Chondrocyte (in vitro differentiated cells): ENCODE results near the gene NT5E. TPM values are rescaled to one million over a fixed set of nuclear protein-coding genes. Genes with fewer than 3 reads are reported as not detected.

Source experiments
- DNase-seq: peaks from one replicate; pipeline ENCODE4 v3.0.0; 2021; ENCODE audit warnings: mixed read lengths, low spot score
- H3K27ac Mint-ChIP-seq: one replicate; pipeline ENCODE4 v1.8.0; 2021; ENCODE audit warnings: mild to moderate bottlenecking, moderate library complexity, mixed read lengths; ENCODE audit not compliant: unreplicated experiment
- H3K27me3 Mint-ChIP-seq: 2 replicates; pipeline ENCODE4 v1.8.0; 2021; ENCODE audit warnings: low read depth, mixed read lengths
- H3K36me3 Mint-ChIP-seq: 2 replicates; pipeline ENCODE4 v1.8.0; 2021; ENCODE audit warnings: low read depth, mixed read lengths
- H3K4me1 Mint-ChIP-seq: 2 replicates; pipeline ENCODE4 v1.8.0; 2021; ENCODE audit warnings: low read depth, mild to moderate bottlenecking, mixed read lengths
- H3K4me3 Mint-ChIP-seq: one replicate; pipeline ENCODE4 v1.8.0; 2021; ENCODE audit warnings: mild to moderate bottlenecking, moderate library complexity, mixed read lengths; ENCODE audit not compliant: unreplicated experiment
- H3K9me3 Mint-ChIP-seq: 2 replicates; pipeline ENCODE4 v1.8.0; 2021; ENCODE audit warnings: low read depth, mixed read lengths
- total RNA-seq: library from RNA; stranded (reverse); gene quantifications from 3 replicates; pipeline ENCODE4 v1.2.1, GENCODE V29; 2021
- TF ChIP-seq, protein P1 (sequence below): fragments of 200-600 bp; sonication (generic); IDR thresholded peaks from 2 replicates; pipeline ENCODE4 v1.5.0; 2021; ENCODE audit warnings: antibody characterized with exemption, mild to moderate bottlenecking, moderate library complexity

NT5E gene
- total RNA-seq, 1 donor from 2014 or later: 49.0 TPM

DNA sequence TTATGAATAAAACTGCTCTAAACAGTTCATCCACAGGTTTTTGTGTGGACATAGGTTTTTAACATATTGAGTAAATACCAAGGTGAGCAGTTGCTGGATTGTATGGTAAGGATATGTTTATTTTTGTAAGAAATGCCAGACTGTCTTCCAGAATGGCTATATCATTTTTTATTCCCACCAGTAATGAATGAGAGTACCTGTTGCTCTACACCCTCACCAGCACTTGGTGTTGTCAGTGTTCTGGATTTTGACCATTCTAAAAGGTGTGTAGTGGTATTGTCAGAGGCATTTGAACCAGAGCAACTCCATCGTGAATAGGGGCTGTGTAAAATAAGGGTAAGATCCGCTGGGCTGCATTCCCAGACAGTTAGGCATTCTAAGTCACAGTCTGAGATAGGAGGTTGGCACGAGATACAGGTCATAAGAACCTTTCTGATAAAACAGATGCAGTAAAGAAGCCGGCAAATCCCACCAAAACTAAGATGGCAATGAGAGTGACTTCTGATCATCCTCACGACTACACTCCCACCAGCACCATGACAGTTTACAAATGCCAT lies 12.9 kb upstream of the NT5E start:
- H3K27ac Mint-ChIP-seq: no peak overlapping the region
- H3K27me3 Mint-ChIP-seq: no peaks in the 10 kb centered on the region
- DNase-seq: no peak
- H3K9me3 Mint-ChIP-seq: peaks cover 24% of the 10 kb centered on the region
- peaks cover 2% of the 10 kb centered on the region for H3K36me3 Mint-ChIP-seq
- no peak overlapping the region for H3K4me3 Mint-ChIP-seq
- H3K4me1 Mint-ChIP-seq: peaks cover 22% of the 10 kb centered on the region
- TF ChIP-seq, protein P1, sequence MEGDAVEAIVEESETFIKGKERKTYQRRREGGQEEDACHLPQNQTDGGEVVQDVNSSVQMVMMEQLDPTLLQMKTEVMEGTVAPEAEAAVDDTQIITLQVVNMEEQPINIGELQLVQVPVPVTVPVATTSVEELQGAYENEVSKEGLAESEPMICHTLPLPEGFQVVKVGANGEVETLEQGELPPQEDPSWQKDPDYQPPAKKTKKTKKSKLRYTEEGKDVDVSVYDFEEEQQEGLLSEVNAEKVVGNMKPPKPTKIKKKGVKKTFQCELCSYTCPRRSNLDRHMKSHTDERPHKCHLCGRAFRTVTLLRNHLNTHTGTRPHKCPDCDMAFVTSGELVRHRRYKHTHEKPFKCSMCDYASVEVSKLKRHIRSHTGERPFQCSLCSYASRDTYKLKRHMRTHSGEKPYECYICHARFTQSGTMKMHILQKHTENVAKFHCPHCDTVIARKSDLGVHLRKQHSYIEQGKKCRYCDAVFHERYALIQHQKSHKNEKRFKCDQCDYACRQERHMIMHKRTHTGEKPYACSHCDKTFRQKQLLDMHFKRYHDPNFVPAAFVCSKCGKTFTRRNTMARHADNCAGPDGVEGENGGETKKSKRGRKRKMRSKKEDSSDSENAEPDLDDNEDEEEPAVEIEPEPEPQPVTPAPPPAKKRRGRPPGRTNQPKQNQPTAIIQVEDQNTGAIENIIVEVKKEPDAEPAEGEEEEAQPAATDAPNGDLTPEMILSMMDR: no peak

GRCh38 chr6:85443349-85444117 lies 6.3 kb upstream of the NT5E start:
- TF ChIP-seq, protein P1: no peak
- H3K4me3 Mint-ChIP-seq: no peak overlapping the region
- H3K9me3 Mint-ChIP-seq: peaks cover 17% of the 10 kb centered on the region
- no peak for DNase-seq
- H3K4me1 Mint-ChIP-seq: peaks cover 8% of the 10 kb centered on the region
- H3K27ac Mint-ChIP-seq: no peak overlapping the region
- peaks cover 1% of the 10 kb centered on the region for H3K36me3 Mint-ChIP-seq
- no peaks in the 10 kb centered on the region for H3K27me3 Mint-ChIP-seq

DNA sequence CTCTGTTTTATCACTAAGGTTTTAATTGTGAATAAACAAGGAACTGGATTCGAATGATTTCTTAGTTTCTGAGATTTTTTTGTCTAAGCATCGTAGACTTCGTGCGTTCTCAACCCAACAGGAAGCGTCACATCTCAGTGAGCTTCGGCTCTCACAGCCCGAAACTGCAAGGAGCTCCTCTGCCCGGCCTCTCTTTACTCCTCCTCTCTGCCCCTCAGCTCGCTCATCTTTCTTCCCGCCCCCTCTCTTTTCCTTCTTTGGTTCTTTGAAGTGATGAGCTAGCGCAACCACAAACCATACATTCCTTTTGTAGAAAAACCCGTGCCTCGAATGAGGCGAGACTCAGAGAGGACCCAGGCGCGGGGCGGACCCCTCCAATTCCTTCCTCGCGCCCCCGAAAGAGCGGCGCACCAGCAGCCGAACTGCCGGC lies 480 bp upstream of the NT5E start:
- Mint-ChIP-seq H3K27me3 (no peaks in the 10 kb centered on the region), H3K36me3 (peaks cover 1% of the 10 kb centered on the region), H3K4me3 (peak overlapping the region; percentile 96), H3K4me1 (peaks cover 55% of the 10 kb centered on the region), H3K9me3 (no peaks in the 10 kb centered on the region), H3K27ac (peak overlapping the region; percentile 91)
- DNase-seq: no peak
- TF ChIP-seq, protein P1: no peak

DNA sequence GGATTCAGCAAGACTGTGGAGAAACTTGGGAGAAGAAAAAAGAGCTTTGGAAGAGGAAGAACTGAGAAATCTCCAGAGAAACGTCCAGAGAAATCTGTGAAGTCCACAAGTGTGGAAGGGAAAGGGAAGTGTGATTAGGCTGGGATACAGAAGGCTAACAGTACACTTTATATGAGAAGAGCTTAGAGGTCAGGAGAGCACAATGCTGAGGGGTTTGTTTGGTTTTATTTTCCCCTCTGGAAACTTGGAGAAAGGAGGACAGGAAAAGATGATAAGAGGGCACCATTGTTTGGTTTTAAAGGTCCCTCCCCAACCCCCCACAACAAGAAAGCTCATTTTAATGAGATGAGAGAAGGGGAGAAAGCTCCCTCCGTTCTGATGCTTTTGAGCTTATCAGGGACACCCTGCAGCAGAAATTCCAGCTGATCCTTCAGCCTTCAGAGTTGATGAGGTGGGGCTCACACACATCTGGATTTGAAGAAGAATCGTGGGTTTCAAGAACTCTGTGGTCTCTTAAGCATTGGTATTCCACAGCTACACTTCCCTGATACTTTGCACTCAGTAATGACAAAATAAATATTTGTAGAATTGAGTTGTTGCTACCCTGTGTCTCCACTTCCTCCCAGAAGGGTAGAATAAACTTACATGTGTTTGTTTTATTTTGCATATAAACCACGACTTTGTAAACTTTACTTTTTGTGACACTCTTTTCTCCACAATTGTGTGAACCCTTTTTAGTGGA lies 1.9 kb downstream of the NT5E start:
- H3K4me1 Mint-ChIP-seq: peaks cover 59% of the 10 kb centered on the region
- H3K27ac Mint-ChIP-seq: peak overlapping the region; percentile 75
- TF ChIP-seq, protein P1: no peak
- H3K4me3 Mint-ChIP-seq: peak overlapping the region; percentile 96
- DNase-seq: no peak
- no peaks in the 10 kb centered on the region for H3K36me3 Mint-ChIP-seq
- no peaks in the 10 kb centered on the region for H3K27me3 Mint-ChIP-seq
- no peaks in the 10 kb centered on the region for H3K9me3 Mint-ChIP-seq

DNA sequence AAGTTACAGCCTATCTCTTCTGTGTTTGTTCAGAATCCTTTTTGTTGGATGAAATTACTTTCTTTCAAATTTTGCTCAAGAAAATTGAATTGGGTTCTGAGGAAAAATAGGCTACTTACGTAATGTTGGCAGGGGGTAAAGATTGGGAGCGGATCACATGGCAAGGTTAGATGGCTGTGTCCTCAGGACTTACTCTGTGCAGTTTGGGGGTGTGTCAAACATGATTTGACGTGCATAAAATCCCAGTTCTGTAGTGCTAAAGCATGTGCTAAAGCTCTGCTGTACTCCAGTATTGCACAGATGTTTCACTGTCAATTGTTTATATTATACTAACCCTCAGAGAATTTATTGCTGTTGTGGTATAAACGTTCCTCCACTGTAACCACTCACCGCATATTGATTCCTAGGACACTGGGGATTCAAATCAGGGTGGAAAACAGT lies 2.6 kb downstream of the NT5E start:
- no peaks in the 10 kb centered on the region for H3K27me3 Mint-ChIP-seq
- H3K27ac Mint-ChIP-seq: peak overlapping the region; percentile 75
- TF ChIP-seq, protein P1: no peak
- peaks cover 64% of the 10 kb centered on the region for H3K4me1 Mint-ChIP-seq
- no peaks in the 10 kb centered on the region for H3K36me3 Mint-ChIP-seq
- peak overlapping the region; percentile 96 for H3K4me3 Mint-ChIP-seq
- no peak for DNase-seq
- H3K9me3 Mint-ChIP-seq: no peaks in the 10 kb centered on the region
